NCI-H1436 treated with DMSO at 0.1 percent for 48 hours (cell line): Measurements from ENCODE around the gene ZFP69B.
"Not testable (repeated sequence)": the region's sequence is repeated elsewhere in the genome, so short reads cannot be mapped to it uniquely, and the experiment has no call there.

Experiments used
- DNase-seq: peaks from one replicate; lab custom pipeline; 2025; lab: John Stamatoyannopoulos, UW

ZFP69B gene

DNA sequence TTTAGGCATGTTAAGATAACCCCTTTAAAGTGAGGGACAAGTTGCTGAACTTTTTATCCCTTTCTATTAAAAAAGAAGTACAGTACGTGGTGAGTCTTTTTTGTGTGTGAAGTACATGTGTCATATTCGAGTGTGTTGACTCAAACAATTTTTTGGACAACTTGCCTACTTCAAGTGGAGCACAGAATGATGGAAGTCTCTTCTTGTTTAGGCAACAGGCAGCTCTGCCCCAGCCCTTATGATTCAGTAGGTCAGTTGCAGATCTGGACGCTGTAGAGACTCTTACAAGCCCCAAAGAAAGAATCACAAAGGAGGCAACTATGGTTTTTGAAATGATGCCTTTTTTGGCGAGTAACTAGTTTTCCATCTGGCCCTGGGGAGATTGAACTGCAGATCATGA, 14.4 kb upstream of the ZFP69B start:
- no peak for DNase-seq

- no peak for DNase-seq
These were observed 11.8 kb upstream of the ZFP69B start for GRCh38 chr1:40438391-40439015.

- no peak for DNase-seq
These were observed 11.0 kb upstream of the ZFP69B start for GRCh38 chr1:40439247-40439646.

GRCh38 chr1:40450495-40451237, 390 bp downstream of the ZFP69B start:
- no peak for DNase-seq

GRCh38 chr1:40451238-40451585, 936 bp downstream of the ZFP69B start:
- DNase-seq: no peak

GRCh38 chr1:40454873-40455272, 4.6 kb downstream of the ZFP69B start:
- no peak for DNase-seq

- DNase-seq: no peak
These were observed 12.8 kb downstream of the ZFP69B start for GRCh38 chr1:40462956-40463590.

DNA sequence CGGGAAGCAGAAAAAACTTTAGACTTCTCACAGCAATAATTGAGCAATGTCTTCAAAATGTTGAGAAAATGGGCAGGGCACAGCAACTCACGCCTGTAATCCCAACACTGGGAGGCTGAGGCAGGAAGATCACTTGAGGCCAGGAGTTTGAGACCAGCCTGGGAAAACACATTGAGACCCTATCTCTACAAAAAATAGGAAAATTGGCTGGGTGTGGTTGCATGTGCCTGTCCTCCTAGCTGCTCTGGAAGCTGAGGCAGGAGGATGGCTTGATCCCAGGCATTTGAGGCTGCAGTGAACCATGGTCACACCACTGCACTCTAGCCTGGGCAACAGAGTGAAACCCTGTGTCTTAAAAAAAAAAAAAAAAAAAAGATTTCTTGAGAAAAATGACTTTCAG, 19.1 kb downstream of the ZFP69B start:
- no peak for DNase-seq

GRCh38 chr1:40475268-40475667, 25.0 kb downstream of the ZFP69B start:
- DNase-seq: no peak

DNA sequence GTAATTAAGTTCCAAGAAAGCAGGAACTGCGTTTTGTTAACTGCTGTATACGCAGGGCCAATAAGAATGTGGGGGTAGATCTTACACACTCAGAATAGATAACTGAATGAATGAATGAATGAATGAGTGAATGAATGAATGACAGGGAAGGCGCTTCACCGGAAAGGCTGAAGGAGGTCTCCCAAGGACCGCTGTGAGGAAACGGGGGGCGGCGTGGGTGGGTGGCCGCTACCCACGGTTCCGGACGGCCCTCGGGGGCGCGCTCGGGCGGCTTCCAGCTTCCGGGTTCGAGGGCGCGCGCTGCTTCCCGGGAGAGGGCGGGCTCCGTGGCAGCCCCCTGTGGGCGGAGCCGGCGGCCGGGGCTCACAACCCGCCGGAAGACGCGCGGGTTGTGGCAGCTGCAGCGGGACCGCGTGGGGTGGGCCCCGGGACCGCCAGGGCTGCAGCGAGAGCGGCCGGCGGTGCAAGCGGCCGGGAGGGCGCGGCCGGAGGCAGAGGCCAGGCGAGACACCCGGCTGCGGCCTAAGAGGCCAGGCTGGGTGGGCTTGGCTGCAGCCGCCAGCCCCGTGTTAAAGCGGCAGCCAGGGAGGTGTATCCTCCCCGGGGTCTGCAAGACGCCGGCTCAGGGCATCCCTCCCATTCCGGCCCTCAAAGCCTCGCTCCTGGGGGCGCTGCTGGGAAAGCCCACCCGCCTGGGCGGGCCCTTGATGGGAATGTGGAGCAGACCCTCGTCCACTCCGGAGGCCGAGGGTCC, 26.8 kb downstream of the ZFP69B start, which contains the start of gene ZFP69:
ZFP69 (plus strand) TSS at position 367 of the 754 bp plus-strand sequence. CDS start 2,072 bp downstream, outside the sequence.
- DNase-seq: no peak

DNA sequence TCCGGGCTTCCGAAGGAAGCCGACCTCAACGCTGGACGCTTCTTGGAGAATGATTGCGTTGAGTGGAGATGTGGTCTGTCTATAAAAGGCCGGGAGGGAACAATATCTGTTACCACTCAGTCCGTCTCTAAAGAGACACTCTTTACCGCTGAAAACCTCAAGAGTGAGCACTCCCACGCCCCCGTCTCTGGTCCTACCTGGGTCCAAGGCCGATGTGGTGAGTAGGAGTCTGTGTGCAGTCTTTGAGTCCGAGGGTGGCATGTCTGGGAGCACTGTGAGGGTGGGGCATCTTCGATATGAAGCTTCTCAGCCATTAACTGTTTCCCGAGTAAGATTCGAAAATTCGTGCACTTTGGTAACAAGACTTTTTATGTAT, 27.4 kb downstream of the ZFP69B start:
- DNase-seq: no peak

- no peak for DNase-seq
These were observed 28.0 kb downstream of the ZFP69B start for GRCh38 chr1:40478276-40478675.

DNA sequence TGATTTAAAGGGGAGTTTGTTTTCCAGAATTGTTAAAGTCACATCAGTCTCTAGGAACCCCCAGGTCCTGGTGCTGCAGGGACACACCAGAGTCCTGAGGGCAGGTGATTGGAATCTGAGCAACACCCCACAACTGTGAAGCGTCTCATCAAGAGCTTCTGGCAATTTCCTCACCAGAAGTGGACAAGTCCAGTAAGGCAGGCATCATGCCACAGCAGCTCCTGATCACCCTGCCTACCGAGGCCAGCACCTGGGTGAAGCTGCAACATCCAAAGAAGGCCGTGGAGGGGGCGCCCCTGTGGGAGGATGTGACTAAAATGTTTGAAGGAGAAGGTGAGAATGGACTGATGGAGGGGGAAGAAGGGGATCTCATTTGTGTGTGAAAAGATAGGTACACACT, 28.9 kb downstream of the ZFP69B start:
- no peak for DNase-seq

- DNase-seq: no peak
These were observed 45.1 kb downstream of the ZFP69B start for GRCh38 chr1:40495315-40495903.

DNA sequence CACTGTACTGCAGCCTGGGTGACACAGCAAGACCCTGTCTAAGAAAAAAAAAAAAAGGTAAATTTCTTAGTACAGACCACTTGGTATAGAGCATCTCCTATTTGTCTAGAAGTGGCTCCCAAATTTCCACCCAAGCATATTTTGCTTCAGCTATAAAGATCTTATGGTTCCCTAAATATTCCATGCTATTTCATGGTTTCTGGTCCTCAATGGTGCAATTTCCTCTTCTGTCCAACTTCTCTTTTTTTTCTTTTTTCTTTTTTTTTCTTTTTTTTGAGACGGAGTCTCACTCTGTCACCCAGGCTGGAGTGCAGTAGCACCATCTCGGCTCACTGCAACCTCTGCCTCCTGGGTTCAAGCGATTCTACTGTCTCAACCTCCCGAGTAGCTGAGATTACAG, 52.4 kb downstream of the ZFP69B start:
- DNase-seq: not testable (repeated sequence)

DNA sequence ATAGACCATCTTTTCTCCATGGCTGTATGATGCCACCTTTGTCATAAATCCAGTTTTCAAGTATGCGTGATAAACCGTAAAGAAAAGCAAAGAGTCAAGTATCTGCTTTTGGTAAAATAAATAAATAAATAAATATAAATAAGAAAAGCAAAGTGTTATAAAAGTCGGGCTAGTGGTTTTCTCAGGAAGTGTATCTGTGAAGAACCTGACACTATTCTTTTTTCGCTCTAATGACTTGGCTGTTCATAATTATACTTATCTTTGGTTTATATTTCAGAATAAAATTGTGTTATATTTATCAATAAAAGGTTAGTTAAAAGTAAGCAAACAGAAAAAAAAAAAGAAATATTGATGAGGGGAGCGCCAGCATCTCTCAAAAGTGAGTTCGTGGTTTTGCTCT, 57.7 kb downstream of the ZFP69B start:
- DNase-seq: no peak

DNA sequence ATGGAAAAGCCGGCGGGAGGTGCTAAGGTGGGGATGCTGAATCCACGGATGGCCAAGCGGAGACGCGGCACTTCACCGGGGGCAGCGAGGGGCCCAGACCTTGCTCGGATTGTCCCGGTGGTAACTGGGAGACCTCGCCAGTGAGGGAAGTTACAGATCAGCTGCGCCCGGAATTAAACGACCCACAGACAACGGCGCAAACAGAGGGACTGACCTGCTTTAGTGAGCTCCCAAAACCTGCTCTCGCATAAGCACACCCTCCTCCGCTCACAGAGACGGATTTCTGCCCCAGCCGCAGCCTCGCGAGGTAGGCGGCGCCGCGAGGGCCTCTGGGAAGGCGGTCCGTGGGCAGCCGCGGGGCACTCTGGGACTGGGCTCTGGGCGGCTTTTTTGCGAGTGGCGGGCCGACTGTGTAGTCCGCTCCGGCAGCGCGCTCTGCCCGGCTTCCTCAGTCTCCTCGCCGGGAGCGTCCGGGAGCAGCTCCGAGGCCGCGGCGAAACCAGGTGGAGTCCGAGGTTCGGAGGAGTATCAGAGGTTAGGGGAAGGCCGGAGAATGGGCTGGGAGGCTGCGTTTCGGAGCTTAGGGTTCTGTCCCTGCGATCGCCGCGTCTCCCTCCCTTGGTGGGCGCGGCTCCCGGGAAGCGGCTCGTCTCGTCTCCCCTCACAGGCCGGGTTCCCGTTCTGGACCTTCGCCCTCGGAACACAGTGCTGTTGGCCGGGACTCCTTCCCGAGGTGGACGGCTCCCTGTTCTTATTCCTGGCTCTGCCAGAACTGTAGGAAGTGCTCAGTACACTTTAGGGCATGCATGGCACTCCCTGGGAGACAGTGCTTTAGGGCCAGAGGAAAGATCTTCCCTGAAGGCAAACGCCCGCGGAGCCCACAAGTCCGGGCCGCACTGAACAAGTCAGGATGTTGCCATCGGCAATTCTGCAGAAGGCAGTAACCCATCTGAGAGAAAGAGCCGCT, 58.4 kb downstream of the ZFP69B start, which contains the start of gene EXO5:
EXO5 (plus strand) TSS at position 393 of the 967 bp plus-strand sequence. CDS start 5,778 bp downstream, outside the sequence.
- no peak for DNase-seq
